Activated gamma-delta T cell treated with anti-CD3 and anti-CD28 coated beads, Interleukin-2, amount 50 U/mL, for 16 hours (primary cell): ENCODE results near the gene C4orf51.
"Not testable (repeated sequence)": the region's sequence is repeated elsewhere in the genome, so short reads cannot be mapped to it uniquely, and the experiment has no call there.

Experiments
- DNase-seq: peaks from one replicate; pipeline ENCODE4 v3.0.0-alpha.2; 2020; ENCODE audit warnings: low read depth

Gene C4orf51

DNA sequence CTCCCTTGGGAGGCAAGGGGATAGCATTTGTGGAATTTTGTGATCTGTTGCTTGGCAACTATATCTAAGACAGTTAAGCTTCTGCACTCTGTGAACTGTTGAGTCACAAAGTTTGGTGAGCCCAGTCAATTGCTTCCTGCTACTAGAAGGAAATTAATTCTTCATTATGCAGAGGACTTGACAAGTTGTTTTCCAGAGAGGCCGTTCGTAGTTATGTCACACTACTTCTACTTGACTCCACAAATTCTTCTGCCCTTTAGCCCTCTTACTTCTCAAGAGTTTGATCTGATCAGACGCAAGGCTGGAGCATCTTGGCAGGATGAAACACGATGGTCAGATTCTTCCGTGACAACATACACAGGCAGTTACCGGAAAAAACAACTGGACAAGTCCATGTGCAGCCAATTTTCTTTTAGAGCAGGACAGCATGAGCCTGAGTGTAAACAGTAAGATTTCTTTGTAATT, at the start of gene C4orf51:
Gene C4orf51 (plus strand): TSS at position 156 of the 465 bp plus-strand sequence. CDS start 58 bp downstream, at position 214.
- no peak for DNase-seq

DNA sequence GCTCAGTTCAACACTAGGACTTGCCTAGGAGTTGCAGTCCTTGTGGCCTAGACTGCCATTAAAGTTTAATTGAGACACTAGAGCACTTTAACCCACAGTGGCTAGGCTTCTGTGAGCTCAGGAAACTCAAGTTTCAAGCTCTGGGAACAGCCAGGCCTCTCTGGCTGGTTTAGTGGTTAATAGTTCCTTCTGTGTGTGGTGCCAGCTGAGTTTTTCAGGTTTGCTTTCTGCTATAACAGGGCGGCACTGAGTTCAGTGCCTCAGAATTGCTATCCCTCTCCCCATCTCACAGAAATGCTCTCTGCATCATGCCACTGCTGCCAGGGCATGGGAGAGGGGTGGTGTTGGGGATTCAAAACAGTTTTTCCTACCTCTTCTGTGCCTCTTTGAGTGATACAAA, 44.8 kb upstream of the C4orf51 start:
- no peak for DNase-seq

DNA sequence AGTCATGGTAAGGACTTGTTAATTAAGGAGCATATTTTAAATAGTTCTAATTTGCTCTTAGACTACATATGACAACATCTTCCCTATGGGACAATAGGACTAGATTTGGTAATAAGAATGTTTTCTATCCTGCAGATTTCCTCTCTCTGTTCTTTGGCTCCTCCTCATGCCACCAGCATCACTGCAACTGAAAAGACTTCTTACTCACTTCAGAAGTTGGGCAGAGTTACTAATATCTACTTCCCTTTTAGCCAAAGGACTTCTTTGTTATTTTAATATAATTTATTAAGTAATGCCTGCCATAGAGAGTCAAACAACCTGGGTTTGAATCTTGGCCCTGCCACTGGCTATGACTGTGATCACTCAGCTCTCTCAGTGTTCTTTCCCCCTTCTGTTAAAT, 44.3 kb upstream of the C4orf51 start:
- no peak for DNase-seq

DNA sequence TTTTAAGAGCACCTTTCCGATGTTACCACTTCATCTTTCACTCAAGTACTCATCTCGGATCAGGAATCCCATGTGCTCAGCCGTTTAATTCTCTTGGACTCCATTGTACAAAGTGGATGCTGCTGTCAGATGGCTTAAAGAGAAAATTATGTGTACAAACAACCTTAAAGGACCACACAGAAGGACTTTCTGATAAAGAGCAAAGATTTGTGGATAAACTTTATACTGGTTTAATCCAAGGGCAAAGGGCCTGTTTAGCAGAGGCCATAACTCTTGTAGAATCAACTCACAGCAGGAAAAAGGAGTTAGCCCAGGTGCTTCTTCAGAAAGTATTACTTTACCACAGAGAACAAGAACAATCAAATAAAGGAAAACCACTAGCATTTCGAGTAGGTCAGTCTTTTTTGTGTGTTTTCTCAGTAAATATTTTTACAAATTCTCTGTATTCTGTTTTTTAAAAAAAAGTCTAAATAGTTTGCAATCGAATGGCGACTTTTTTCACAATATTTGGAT, 40.7 kb upstream of the C4orf51 start:
- no peak for DNase-seq

DNA sequence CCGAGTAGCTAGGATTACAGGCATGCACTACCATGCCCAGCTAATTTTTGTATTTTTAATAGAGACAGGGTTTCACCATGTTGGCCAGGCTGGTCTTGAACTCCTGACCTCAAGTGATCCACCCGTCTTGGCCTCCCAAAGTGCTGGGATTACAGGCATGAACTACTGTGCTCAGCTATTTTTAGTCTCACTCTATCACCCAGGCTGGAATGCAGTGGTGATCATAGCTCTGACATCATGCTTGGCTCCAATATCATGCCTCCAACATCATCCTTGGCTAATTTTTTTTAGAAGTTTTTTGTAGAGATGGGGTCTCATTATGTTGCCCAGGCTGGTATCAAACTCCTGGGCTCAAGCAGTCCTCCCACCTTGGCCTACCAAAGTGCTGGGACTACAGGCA, 39.7 kb upstream of the C4orf51 start:
- not testable (repeated sequence) for DNase-seq

DNA sequence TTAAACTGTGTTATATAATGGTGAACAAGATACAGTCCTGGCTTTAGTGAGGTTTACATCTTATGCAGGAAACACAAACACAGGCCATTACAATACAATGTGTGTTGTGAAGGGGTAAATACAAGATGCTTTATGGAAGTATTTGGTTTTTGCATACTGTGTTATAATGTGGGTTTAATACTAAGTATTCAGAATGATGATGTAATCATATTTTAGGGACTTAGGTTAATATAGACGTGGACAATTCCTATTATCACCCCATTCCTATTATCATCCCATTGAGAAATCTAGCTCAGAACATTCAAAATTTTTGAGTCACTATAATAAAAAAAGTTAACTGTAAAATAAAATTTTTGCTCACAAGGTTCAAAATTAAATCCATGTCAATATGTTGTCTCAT, 36.7 kb upstream of the C4orf51 start:
- no peak for DNase-seq

DNA sequence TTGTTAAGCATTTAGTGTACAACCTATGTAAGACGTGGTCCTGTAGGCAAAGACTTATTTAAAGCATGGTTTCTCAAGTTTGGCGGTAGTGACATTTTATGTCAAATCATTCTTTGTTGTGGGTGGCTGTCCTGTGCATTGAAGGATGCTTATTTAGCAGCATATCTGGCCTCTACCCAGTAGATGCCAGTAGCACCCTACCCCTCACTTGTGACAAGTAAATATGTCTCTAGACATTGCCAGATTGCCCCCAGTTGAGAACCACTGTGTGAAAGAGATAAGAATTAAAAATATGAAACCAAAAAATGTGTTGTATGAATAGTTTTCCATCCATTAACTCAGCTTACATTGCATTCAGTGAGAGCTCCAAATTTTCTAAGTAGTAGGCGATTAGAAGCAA, 35.2 kb upstream of the C4orf51 start:
- DNase-seq: no peak

DNA sequence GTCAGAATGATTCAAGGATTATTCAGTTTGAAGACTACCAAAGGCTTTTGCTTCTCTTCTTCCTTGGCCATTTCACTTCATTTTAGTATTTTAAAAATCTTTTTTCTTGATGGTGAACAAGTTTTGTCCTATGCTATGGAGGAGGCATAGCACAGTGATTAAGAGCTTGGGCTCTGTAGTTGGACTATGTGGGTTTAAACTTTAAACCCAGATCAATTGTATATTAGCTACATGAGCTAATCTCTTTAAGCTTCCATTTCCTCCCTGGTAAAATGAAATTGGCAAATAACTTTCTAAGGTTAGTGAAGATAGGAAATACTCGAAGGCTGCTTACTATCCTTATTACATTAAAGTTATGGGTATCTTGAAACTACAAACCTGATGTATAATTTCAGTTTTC, 23.8 kb upstream of the C4orf51 start:
- no peak for DNase-seq

DNA sequence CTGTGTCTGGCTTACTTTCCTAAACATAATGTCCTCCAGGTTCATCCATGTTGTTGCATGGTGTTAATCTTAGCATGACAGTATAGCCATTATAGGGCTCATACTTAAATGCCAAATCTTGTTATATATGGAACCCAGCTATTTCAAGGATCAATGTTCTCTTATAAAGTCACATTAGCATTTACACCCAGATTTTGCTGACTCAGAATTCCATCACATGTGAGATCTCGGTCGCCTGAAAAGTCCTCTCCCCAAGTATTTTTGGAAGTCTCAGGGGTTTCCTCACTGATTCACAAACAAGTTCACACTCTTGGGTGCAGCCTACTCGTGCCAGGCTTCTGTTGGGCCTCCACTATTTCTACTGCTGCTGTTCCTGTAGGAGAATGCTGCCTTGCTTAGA, 19.9 kb upstream of the C4orf51 start:
- no peak for DNase-seq

DNA sequence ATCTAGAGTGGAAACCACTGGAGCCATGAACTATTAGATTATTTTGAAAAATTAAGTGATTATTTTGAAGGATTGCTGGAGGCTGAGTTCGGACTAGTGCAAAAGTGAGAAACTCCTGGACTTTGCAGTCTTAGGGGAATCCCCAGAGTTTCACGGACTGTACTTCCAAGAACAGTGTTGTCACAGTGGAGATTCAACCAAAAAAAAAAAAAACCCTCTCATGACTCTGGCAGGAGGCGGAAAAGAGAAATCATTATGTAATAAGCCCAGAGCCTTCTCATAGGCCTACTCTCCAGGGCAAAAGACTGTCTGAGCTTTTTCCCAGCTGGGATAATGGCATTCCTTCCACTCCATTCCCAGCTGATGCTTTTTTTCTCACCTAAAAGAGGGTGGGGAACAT, 16.8 kb upstream of the C4orf51 start:
- no peak for DNase-seq

DNA sequence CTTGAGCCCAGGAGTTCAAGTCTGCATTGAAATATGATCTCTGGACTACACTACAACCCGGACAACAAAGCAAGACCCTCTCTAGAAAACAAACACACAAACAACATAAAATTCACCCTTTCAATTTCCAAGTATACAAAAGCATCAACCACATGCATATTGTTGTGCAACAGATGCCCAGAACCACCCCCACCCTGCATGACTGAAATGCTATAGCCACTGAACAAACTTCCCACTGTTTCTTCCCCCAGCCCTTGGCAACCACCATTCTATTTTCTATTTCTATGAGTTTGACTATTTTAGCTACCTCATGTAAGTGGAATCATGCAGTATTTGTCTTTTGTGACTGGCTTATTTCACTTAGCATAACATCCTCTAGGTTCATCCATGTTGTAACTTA, 14.2 kb upstream of the C4orf51 start:
- no peak for DNase-seq

DNA sequence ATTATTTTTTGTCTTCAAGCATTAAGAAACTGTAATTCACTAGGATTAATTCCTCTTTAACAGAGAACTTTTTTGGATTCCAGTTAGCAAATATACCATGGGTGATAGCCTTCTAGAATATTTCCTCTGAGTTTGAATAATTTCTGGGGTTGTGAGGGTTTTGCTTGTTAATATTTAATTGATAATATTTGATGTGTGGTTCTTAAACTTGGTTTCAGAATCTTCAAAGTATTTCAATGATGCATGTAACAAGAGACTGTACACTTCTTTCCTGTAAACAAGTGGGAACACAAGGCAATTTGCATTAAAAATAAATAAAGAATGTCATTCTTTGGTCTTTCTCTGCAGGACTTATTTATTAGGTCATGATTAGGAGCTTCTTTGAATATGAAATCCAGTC, 9.5 kb upstream of the C4orf51 start:
- DNase-seq: no peak

DNA sequence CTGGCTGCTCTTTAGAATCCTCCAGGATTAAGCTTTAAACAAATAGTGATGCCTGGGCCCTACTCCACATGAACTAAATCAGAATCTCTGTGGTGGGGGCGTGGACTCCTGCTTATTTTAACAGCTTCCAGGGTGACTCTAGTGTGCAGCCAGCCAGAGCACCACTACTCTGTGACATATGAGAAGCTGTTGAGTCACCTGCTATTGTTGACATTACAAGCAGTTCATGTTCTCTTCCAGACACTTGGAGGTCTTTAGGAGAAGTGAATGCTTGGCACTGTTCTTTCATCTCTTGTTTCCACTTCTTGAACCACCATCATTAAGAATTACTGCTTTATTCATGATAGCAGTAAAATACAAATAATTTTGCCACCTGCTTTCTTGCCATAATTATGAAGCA, 426 bp upstream of the C4orf51 start:
- DNase-seq: no peak

DNA sequence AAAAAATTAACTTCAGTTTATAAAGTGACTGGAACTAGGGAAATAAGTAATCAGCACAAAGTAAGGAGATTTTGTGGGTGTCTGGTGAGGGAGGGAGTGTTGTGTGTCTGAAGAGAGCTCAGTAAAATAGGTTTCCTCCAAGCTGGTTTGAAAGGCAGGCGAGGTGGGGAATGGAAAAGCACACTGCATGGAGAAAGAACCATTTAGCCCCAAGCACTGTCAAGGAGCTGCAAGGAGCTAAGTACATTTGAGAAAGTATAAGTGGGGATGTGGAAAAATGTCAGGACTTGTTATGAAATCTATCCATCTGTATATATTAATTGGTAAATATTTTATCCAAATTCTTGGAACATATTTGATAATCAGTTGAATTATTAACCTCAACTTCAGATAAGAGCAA, 956 bp downstream of the C4orf51 start:
- DNase-seq: no peak

DNA sequence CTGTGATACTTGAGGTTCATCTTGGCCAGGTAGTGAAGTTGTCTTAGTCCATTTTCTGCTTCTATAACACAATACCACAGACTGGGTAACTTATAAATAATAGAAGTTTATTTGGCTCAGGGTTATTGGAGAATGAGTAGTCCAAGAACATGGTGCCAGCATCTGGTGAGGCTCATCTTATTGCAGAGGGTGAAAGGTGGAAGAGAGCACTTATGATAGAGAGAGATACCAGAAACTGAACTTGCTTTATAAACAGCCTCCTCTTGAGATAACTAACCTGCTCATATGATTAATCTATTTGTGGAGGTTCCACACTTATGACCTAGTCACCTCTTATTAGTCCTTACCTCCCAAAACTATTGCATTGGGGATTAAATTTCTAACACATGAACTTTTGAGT, 1.6 kb downstream of the C4orf51 start:
- DNase-seq: no peak

DNA sequence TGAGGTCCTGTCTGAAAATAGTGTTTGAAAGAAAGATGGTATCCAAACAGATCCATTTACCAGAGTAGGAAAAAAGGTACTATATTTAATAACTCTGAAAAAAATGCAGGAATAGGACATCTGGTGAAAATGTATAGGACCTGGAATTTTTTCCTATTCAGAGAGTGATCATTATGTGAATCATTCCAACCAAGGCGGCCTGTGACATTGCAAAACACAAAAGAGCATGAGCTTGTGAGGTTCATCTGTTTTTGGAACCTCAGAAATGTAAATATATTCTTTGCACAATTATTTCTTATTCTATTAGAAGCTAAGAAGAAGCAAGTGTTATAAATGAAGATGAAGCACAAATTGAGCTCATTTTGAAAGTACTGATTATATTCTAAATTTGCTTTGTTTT, 2.0 kb downstream of the C4orf51 start:
- no peak for DNase-seq

DNA sequence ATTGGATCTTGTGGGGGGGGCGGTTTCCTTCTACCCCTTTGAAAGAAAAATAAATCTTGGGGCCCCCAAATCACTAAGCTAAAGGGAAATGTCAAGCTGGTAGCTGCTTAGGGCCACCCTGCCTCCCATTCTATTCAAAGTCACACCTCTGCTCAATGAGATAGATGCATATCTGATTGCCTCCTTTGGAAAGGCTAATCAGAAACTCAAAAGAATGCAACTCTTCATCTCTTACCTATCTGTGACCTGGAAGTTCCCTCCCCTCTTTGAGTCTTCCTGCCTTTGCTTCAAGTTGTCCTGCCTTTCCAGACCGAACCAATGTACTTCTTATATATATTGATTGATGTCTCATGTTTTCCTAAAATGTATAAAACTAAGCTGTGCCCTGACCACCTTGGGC, 7.0 kb downstream of the C4orf51 start:
- DNase-seq: no peak

DNA sequence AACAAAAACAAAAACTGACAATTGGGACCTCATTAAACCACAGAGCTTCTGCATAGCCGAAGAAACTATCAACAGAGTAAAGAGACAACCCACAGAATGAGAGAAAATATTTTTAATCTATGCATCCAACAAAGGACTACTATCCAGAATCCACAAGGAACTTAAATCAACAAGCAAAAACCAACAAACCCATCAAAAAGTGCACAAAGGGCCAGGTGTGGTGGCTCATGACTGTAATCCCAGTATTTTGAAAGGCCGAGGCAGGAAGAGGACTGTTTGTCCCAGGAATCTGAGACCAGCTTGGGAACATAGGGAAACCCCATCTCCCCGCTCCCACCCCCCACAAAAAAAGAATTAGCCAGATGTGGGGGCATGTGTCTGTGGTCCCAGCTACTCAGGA, 10.7 kb downstream of the C4orf51 start:
- DNase-seq: no peak

DNA sequence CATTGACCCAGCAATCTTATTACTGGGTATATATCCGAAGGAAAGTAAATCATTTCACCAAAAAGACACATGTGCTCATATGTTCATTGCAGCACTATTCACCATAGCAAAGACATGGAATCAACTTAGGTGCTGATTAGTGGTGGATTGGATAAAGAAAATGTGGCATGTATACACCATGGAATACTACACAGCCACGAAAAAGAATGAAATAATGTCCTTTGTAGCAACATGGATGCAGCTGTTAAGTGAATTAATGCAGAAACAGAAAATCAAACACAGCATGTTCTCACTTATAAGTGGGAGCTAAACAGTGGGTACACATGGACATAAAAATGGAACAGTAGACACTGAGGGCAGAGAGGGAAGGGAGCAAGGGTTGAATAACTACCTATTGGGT, 11.5 kb downstream of the C4orf51 start:
- not testable (repeated sequence) for DNase-seq

DNA sequence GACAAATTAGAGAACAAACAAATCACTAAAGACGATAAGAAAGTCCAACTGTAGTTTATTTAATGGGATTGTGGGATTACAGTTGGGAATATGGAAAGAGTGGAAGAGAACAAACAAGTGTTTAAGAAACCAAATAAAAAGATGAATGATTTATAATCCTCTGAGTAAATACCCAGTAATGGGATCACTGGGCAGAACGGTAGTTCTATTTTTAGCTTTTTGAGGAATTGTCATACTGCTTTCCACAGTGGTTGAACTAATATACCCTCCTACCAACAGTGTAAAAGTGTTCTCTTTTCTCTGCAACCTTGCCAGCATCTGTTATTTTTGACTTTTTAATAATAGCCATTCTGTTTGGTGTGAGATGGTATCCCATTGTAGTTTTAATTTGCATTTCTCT, 15.0 kb downstream of the C4orf51 start:
- no peak for DNase-seq

DNA sequence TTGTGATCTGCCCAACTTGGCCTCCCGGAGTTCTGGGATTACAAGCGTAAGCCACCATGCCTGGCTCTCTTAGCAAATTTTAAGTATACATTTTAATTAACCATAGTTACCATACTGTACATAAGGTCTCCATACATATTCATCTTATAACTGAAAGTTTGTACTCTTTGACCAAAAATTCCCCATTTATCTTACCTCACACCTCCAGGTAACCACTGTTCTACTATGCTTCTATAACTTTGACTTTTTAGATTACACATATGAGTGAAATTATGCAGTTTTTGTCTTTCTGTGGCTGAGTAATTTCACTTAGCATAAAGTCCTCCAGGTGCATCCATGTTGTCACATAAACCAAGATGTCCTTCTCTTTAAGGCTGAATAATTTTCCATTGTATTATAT, 17.4 kb downstream of the C4orf51 start:
- DNase-seq: no peak

DNA sequence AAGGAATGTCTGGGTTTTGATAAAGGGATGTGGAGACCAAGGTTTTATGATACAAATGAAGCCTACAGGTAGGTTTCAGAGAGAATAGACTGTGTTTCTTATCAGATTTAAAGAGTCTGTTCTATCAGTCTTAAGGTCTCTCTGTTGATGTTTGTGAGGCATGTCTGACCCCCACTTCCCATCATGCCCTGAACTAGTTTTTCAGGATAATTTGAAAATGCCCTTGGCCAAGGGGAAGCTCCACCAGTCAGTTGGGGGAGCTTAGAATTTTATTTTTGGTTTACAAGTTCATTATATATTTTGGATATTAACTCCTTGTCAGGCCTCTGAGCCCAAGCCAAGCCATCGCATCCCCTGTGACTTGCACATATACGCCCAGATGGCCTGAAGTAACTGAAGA, 18.6 kb downstream of the C4orf51 start:
- no peak for DNase-seq

DNA sequence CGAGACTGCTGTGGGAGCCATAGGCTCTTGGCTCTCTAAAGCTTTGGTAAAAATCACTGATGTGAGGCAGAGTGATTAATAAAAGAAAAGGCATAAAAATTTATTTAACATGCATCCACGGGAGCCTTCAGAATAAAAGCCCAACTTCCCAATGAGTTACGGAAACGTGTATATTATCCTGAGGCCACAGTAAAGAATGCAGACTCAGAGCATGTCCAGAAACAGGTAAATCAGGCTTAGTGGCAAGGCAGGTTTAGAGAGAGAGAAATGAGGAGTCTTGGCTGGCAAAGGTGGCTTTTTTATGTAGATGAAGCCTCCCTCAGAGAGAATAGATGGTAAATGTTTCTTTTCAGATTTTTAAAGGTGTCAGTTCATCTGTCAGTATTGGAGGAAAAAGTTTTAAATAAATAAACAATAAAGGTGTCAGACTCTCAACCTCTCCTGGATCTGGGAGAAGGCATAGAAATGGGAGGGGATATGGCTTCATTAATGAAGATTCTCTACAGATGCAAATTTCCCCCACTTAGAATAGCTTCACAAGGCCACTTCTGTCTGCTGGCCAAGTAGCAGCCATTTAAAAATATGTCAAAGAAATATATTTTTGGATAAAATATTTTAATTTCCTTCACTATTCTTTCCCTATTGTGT, 24.0 kb downstream of the C4orf51 start:
- no peak for DNase-seq

DNA sequence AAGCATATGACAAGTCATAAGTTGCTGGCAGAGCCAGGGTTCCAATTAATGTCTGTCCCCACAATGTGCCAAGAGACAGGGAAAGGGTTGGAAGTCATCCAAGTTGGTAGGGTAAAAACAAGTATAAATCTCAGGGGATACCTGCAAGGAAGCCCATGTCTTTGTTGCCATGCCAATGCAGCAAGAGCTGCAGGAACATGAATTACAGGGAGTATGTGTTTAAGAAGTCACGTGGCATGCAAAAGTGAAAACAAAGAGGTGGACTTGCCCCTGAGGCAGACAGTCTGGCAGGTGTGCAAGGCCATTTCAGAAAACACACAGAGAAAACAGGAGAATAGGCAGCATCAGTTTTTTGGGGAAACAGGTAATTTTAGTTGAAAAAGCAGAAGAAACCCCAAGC, 29.4 kb downstream of the C4orf51 start:
- no peak for DNase-seq
